H1 (cell line): ENCODE results near the gene SNRNP70. TPM values are rescaled to one million over a fixed set of nuclear protein-coding genes. Genes with fewer than 3 reads are reported as not detected.
"Not testable (repeated sequence)": the region's sequence is repeated elsewhere in the genome, so short reads cannot be mapped to it uniquely, and the experiment has no call there.

Source experiments
- CTCF ChIA-PET: fragments of 300-600 bp; sonication (Branson Sonifier 250); formaldehyde crosslinking; loops from one replicate; lab custom pipeline; 2021; ENCODE audit not compliant: partially characterized antibody; lab: Charles Lee
- POLR2A ChIA-PET: fragments of 300-600 bp; sonication (Branson Sonifier 250); formaldehyde crosslinking; loops from one replicate; lab custom pipeline; 2021; ENCODE audit warnings: inconsistent platforms; ENCODE audit not compliant: partially characterized antibody; lab: Charles Lee
- DNase-seq, 2 experiments: peaks; one replicate each; pipeline versions ENCODE4 v3.0.0 to v3.0.0-alpha.2; 2010 to 2022; ENCODE audit warnings: low spot score in 2 of 2, low read depth in 1 of 2, mixed read lengths in 1 of 2
- FAIRE-seq: peaks from 2 replicates; lab custom pipeline; 2011; peaks lifted over from hg19 to GRCh38; lab: Jason Lieb, UNC
- H2AFZ ChIP-seq: 2 replicates; pipeline ENCODE4 v1.8.1; 2012; ENCODE audit warnings: low read length, inconsistent platforms
- H2AK5ac ChIP-seq: 2 replicates; pipeline ENCODE4 v1.6.1; 2013; ENCODE audit warnings: low read depth, low read length
- H2BK120ac ChIP-seq: replicated peaks from 2 replicates; pipeline ENCODE3; 2013; ENCODE audit warnings: low read depth, low read length, inconsistent platforms
- H2BK12ac ChIP-seq: 2 replicates; pipeline ENCODE4 v1.6.1; 2013; ENCODE audit warnings: low read depth, low read length
- H2BK15ac ChIP-seq: 2 replicates; pipeline ENCODE4 v1.6.1; 2013; ENCODE audit warnings: low read length
- H2BK20ac ChIP-seq: 2 replicates; pipeline ENCODE4 v1.6.1; 2013; ENCODE audit warnings: low read length
- H2BK5ac ChIP-seq: 2 replicates; pipeline ENCODE4 v1.6.1; 2013; ENCODE audit warnings: low read depth, low read length
- H3K14ac ChIP-seq: 2 replicates; pipeline ENCODE4 v1.6.1; 2013; ENCODE audit warnings: inconsistent platforms; ENCODE audit not compliant: insufficient read length
- H3K18ac ChIP-seq: 2 replicates; pipeline ENCODE4 v1.6.1; 2013; ENCODE audit warnings: low read length; ENCODE audit errors: extremely low read depth
- H3K23ac ChIP-seq: 2 replicates; pipeline ENCODE4 v1.6.1; 2013; ENCODE audit warnings: inconsistent platforms; ENCODE audit not compliant: insufficient read length
- H3K23me2 ChIP-seq: 2 replicates; pipeline ENCODE4 v1.6.1; 2013; ENCODE audit warnings: low read depth, low read length
- H3K27ac ChIP-seq: 2 replicates; pipeline ENCODE4 v1.6.1; 2011; ENCODE audit warnings: low read depth, low read length, inconsistent platforms
- H3K27me3 ChIP-seq, 4 experiments: replicated peaks in 1 of 4; 1 replicate in 1 of 4; 2 replicates in 3 of 4; pipeline versions ENCODE4 v1.6.1 to v1.8.1; 2011 to 2013; ENCODE audit warnings: low read length in 3 of 4, mild to moderate bottlenecking in 3 of 4, inconsistent platforms in 2 of 4, mixed read lengths in 2 of 4, moderate library complexity in 1 of 4; ENCODE audit not compliant: control insufficient read depth in 3 of 4, insufficient read depth in 3 of 4; ENCODE audit errors: extremely low read depth in 1 of 4
- H3K36me3 ChIP-seq, 4 experiments: 2 replicates each; pipeline versions ENCODE4 v1.6.1 to v1.8.1; 2011 to 2013; ENCODE audit warnings: mild to moderate bottlenecking in 4 of 4, low read length in 3 of 4, moderate library complexity in 2 of 4, control low read depth in 1 of 4, inconsistent platforms in 1 of 4; ENCODE audit not compliant: insufficient read depth in 4 of 4, control insufficient read depth in 2 of 4
- H3K4ac ChIP-seq: replicated peaks from 2 replicates; pipeline ENCODE3; 2013; ENCODE audit warnings: low read length, low read depth, mixed read lengths, inconsistent platforms; ENCODE audit not compliant: insufficient read length
- H3K4me1 ChIP-seq, 4 experiments: replicated peaks in 1 of 4; 1 replicate in 1 of 4; 2 replicates in 3 of 4; pipeline versions ENCODE4 v1.6.1 to v1.8.1; 2011 to 2013; ENCODE audit warnings: low read length in 3 of 4, inconsistent platforms in 2 of 4, mixed read lengths in 1 of 4; ENCODE audit not compliant: insufficient read depth in 4 of 4, control insufficient read depth in 3 of 4
- H3K4me2 ChIP-seq, 2 experiments: 2 replicates each; pipeline versions ENCODE4 v1.6.1 to v1.8.1; 2011 to 2013; ENCODE audit warnings: low read depth in 2 of 2, low read length in 2 of 2, control low read depth in 1 of 2, inconsistent platforms in 1 of 2, mild to moderate bottlenecking in 1 of 2; ENCODE audit not compliant: insufficient read depth in 1 of 2
- H3K4me3 ChIP-seq, 4 experiments: fragments of 200-600, 300-600 bp in 1 of 4; sonication (generic), shearing (Covaris generic), sonication (Bioruptor Twin) in 1 of 4; 2 replicates each; pipeline versions ENCODE4 v1.5.1 to v1.8.1; 2011 to 2016; ENCODE audit warnings: low read length in 4 of 4, low read depth in 3 of 4, control low read depth in 2 of 4, inconsistent platforms in 2 of 4, mild to moderate bottlenecking in 2 of 4, mixed read lengths in 1 of 4, moderate library complexity in 1 of 4; ENCODE audit not compliant: insufficient read depth in 2 of 4; ENCODE audit errors: extremely low read depth in 1 of 4
- H3K56ac ChIP-seq: replicated peaks from 2 replicates; pipeline ENCODE3; 2013; ENCODE audit warnings: low read depth, mild to moderate bottlenecking, mixed read lengths, low read length, inconsistent platforms; ENCODE audit not compliant: insufficient read length
- H3K79me1 ChIP-seq: 2 replicates; pipeline ENCODE4 v1.6.1; 2013; ENCODE audit warnings: low read depth, low read length, control low read depth
- H3K79me2 ChIP-seq, 2 experiments: 2 replicates each; pipeline versions ENCODE4 v1.6.1 to v1.8.1; 2012 to 2013; ENCODE audit warnings: low read length in 2 of 2, mild to moderate bottlenecking in 2 of 2, inconsistent platforms in 1 of 2; ENCODE audit not compliant: insufficient read depth in 2 of 2, control insufficient read depth in 1 of 2
- H3K9ac ChIP-seq, 4 experiments: replicated peaks in 1 of 4; 1 replicate in 1 of 4; 2 replicates in 3 of 4; pipeline versions ENCODE4 v1.6.1 to v1.8.1; 2011 to 2013; ENCODE audit warnings: low read depth in 3 of 4, low read length in 3 of 4, control low read depth in 2 of 4, mild to moderate bottlenecking in 2 of 4, moderate library complexity in 2 of 4, inconsistent platforms in 1 of 4; ENCODE audit errors: extremely low read depth in 1 of 4
- H3K9me3 ChIP-seq, 2 experiments: 2 replicates each; pipeline versions ENCODE4 v1.6.1 to v1.8.1; 2012 to 2013; ENCODE audit warnings: mild to moderate bottlenecking in 2 of 2, moderate library complexity in 2 of 2, control low read depth in 1 of 2, inconsistent platforms in 1 of 2, low read depth in 1 of 2, low read length in 1 of 2, mixed read lengths in 1 of 2; ENCODE audit not compliant: insufficient read depth in 2 of 2
- H4K20me1 ChIP-seq, 2 experiments: replicated peaks in 1 of 2; 2 replicates each; pipeline versions ENCODE3 to v1.8.1; 2011 to 2013; ENCODE audit warnings: inconsistent platforms in 2 of 2, low read length in 2 of 2, mild to moderate bottlenecking in 1 of 2; ENCODE audit not compliant: insufficient read depth in 2 of 2, control insufficient read depth in 1 of 2
- H4K5ac ChIP-seq: 2 replicates; pipeline ENCODE4 v1.6.1; 2013; ENCODE audit warnings: low read length, low read depth, mixed read lengths, inconsistent platforms; ENCODE audit not compliant: insufficient read length
- H4K8ac ChIP-seq: 2 replicates; pipeline ENCODE4 v1.8.0; 2013; ENCODE audit warnings: mild to moderate bottlenecking, moderate library complexity, low read length, inconsistent platforms; ENCODE audit not compliant: insufficient read depth; ENCODE audit errors: extremely low read depth
- H4K91ac ChIP-seq: replicated peaks from 2 replicates; pipeline ENCODE3; 2013; ENCODE audit warnings: low read length, mixed read lengths, inconsistent platforms; ENCODE audit not compliant: insufficient read length
- WGBS, 2 experiments: shearing (Covaris generic) in 1 of 2; methylation state at CpG; one replicate each; pipeline versions ENCODE4 v1.1.6 to v1.1.7; 2013 to 2015; ENCODE audit warnings: low lambda C conversion rate in 2 of 2, mixed read lengths in 2 of 2, inconsistent platforms in 1 of 2, low coverage in 1 of 2, missing lambda C conversion rate in 1 of 2; ENCODE audit not compliant: insufficient replicate concordance in 2 of 2, insufficient coverage in 1 of 2, insufficient read length in 1 of 2; ENCODE audit errors: extremely low coverage in 1 of 2, missing lambda C conversion rate in 1 of 2; 5-methylcytosine and 5-hydroxymethylcytosine counted together
- polyA plus RNA-seq, 7 experiments: library from polyadenylated mRNA; depleted of rRNA in 3 of 7; stranded (reverse) in 5 of 7; unstranded in 2 of 7; fragments of >200 nt in 5 of 7; fragments of 200-250 nt in 2 of 7; gene quantifications; 1 replicate in 5 of 7; 2 replicates in 1 of 7; 4 replicates in 1 of 7; pipeline versions ENCODE4 v1.2.1 to v1.2.3, GENCODE V29; 2011 to 2013; ENCODE audit warnings: missing spikeins in 2 of 7, mixed read lengths in 2 of 7
- total RNA-seq: library from RNA; stranded (reverse); fragmentation: NEBNext Ultra II Directional; extraction: Animal tissue kit (Norgen Biotek cat#: 25700); gene quantifications from 2 replicates; pipeline ENCODE4 v1.2.1, GENCODE V29; 2021

The SNRNP70 gene
- total and polyA plus RNA-seq, 2 of the 8 experiments (the other 6 are each of a cell fraction or from before 2014, with no cell fraction given) = 231 to 235 TPM

GRCh38 chr19:49043548-49043947 lies 41.7 kb upstream of the SNRNP70 start, which contains the start of gene CGB5:
TSS of gene CGB5 (plus strand) at chr19:49043848. CDS start at chr19:49044210, 362 bp downstream.
- H2BK5ac ChIP-seq, H4K5ac ChIP-seq, H3K4me1 ChIP-seq, H2BK20ac ChIP-seq, CTCF ChIA-PET, H3K4ac ChIP-seq, H3K18ac ChIP-seq, H3K36me3 ChIP-seq, H3K56ac ChIP-seq, H3K27ac ChIP-seq, H2BK120ac ChIP-seq, H2AFZ ChIP-seq, H4K8ac ChIP-seq, H3K4me3 ChIP-seq, H3K79me1 ChIP-seq, DNase-seq, H3K4me2 ChIP-seq, H3K23me2 ChIP-seq, H2BK12ac ChIP-seq, FAIRE-seq, H3K27me3 ChIP-seq, H3K23ac ChIP-seq, H3K9me3 ChIP-seq, H2AK5ac ChIP-seq, H4K20me1 ChIP-seq, H3K79me2 ChIP-seq, H3K9ac ChIP-seq, H3K14ac ChIP-seq, H4K91ac ChIP-seq, H2BK15ac ChIP-seq: not testable (repeated sequence)
- POLR2A ChIA-PET = interaction anchor here (1.1 kb wide), 1 partner anchor 10 kb away, joined by 3 read pairs; no protein-coding TSS in a partner anchor
- 85% methylated on average over 14 of the region's 15 CpGs; no CpG with 5 or more reads in 1 of the 2 experiments for WGBS, 2 experiments

DNA sequence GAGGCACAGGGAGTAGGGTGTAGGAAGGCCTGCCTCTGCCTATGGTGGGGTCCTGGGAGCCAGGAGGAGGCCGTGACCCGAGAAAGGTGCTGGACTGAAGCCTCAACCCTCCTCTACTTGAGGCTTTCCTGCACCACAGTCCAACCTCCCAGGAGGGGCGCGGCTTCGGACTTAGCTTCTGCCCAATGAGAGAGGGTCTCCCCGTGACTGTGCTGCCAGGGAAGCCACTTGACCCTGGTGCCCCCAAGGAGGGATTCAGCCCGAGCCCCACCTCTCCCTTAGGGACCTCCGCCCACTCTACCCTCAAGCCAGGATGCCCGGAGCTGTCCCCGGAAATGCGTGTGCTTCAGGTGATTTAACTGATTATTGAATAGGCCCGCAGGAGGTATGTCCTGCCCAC lies 36.2 kb upstream of the SNRNP70 start, which contains the start of gene CGB8:
TSS of gene CGB8 (minus strand) at position 101 of the 400 bp plus-strand sequence. CDS start 372 bp downstream, outside the sequence.
- 81% methylated on average over 12 of the region's 12 CpGs; no CpG with 5 or more reads in 1 of the 2 experiments for WGBS, 2 experiments
- H3K23me2 ChIP-seq = not testable (repeated sequence)

More for the DNA sequence above, 36.2 kb upstream of the SNRNP70 start, which contains the start of gene CGB8:
- POLR2A ChIA-PET, H3K36me3 ChIP-seq, H3K9me3 ChIP-seq, DNase-seq, H3K56ac ChIP-seq, H3K23ac ChIP-seq, H2BK120ac ChIP-seq, H3K18ac ChIP-seq, H3K9ac ChIP-seq, H2BK15ac ChIP-seq, H2AK5ac ChIP-seq, H2BK12ac ChIP-seq, H2BK5ac ChIP-seq, FAIRE-seq, H4K20me1 ChIP-seq, H4K5ac ChIP-seq, H2BK20ac ChIP-seq, H3K79me2 ChIP-seq, H2AFZ ChIP-seq, H3K27ac ChIP-seq, H3K4me3 ChIP-seq, H4K91ac ChIP-seq, H3K14ac ChIP-seq, H3K4me2 ChIP-seq, H3K27me3 ChIP-seq, H3K4ac ChIP-seq, H3K4me1 ChIP-seq, H4K8ac ChIP-seq, H3K79me1 ChIP-seq: not testable (repeated sequence)
- CTCF ChIA-PET = interaction anchor here (1.2 kb wide), 1 partner anchor 49 kb away, joined by 3 read pairs; no protein-coding TSS in a partner anchor
